Astrocyte of the spinal cord (primary cell): ENCODE measurements around the gene C1D.
A peak's percentile ranks its signal among the peaks of the same experiment; 100 is the strongest.

Experiments used
- DNase-seq: peaks from one replicate; pipeline ENCODE4 v3.0.0; 2011; ENCODE audit warnings: low read depth, low spot score
- H3K4me3 ChIP-seq: 2 replicates; pipeline ENCODE4 v1.5.1; 2011; ENCODE audit warnings: low read depth, mild to moderate bottlenecking, low read length, moderate library complexity
- CTCF ChIP-seq: IDR thresholded peaks from 2 replicates; pipeline ENCODE4 v1.5.1; 2012; ENCODE audit warnings: low read depth, mild to moderate bottlenecking, low read length, inconsistent platforms
- in situ Hi-C: cut with HindIII; loops from 2 replicates; pipeline ENCODE4 v1.10.0; 2017; ENCODE audit warnings: low sequenced_read_pairs

Gene C1D

GRCh38 chr2:68023904-68024303 is 38.9 kb downstream of the C1D start:
- DNase-seq, result no peak
- in situ Hi-C loops, result no loop called here
- H3K4me3 ChIP-seq, result no peak overlapping the region
- no peak for TF ChIP-seq CTCF

GRCh38 chr2:68018727-68019126 is 44.1 kb downstream of the C1D start:
- TF ChIP-seq CTCF, result no peak
- H3K4me3 ChIP-seq, result no peak overlapping the region
- no peak for DNase-seq
- in situ Hi-C loops, result no loop called here

- no peak overlapping the region for H3K4me3 ChIP-seq
- TF ChIP-seq CTCF, result no peak
- in situ Hi-C loops, result no loop called here
- no peak for DNase-seq
Measured at GRCh38 chr2:68009526-68009925, 53.3 kb downstream of the C1D start.

- TF ChIP-seq CTCF, result no peak
- DNase-seq, result peak; percentile 43
- no peak overlapping the region for H3K4me3 ChIP-seq
- in situ Hi-C loops, result no loop called here
Measured at GRCh38 chr2:68000170-68000825, 62.5 kb downstream of the C1D start.

- in situ Hi-C loops, result no loop called here
- DNase-seq, result no peak
- no peak overlapping the region for H3K4me3 ChIP-seq
- no peak for TF ChIP-seq CTCF
Measured at GRCh38 chr2:67999332-67999731, 63.5 kb downstream of the C1D start.

GRCh38 chr2:67997903-67998302 is 64.9 kb downstream of the C1D start:
- in situ Hi-C loops, result no loop called here
- peak; percentile 7 for DNase-seq
- no peak for TF ChIP-seq CTCF

GRCh38 chr2:67997528-67997900 is 65.3 kb downstream of the C1D start:
- H3K4me3 ChIP-seq, result no peak overlapping the region

More at GRCh38 chr2:67997903-67998302, 64.9 kb downstream of the C1D start:
- no peak overlapping the region for H3K4me3 ChIP-seq

More at GRCh38 chr2:67997528-67997900, 65.3 kb downstream of the C1D start:
- DNase-seq, result peak; percentile 64
- no peak for TF ChIP-seq CTCF
- in situ Hi-C loops, result no loop called here
